Neuron (in vitro differentiated cells): Measurements from ENCODE around the gene DUSP14.

ENCODE experiments used
- H2AFZ ChIP-seq: one replicate; pipeline ENCODE4 v1.6.1; 2013; ENCODE audit warnings: low read depth, mild to moderate bottlenecking, inconsistent platforms, low read length, moderate library complexity
- H3K27me3 ChIP-seq: one replicate; pipeline ENCODE4 v1.6.1; 2013; ENCODE audit warnings: low read length; ENCODE audit not compliant: insufficient read depth
- H3K36me3 ChIP-seq: one replicate; pipeline ENCODE4 v1.6.1; 2013; ENCODE audit warnings: low read length; ENCODE audit not compliant: insufficient read depth
- H3K4me1 ChIP-seq: one replicate; pipeline ENCODE4 v1.6.1; 2013; ENCODE audit warnings: low read length; ENCODE audit not compliant: insufficient read depth
- H3K4me3 ChIP-seq: 2 replicates; pipeline ENCODE4 v1.5.1; 2013; ENCODE audit warnings: mild to moderate bottlenecking, low read length, moderate library complexity
- H3K9me3 ChIP-seq: one replicate; pipeline ENCODE4 v1.6.1; 2013; ENCODE audit warnings: low read length

The DUSP14 gene

DNA sequence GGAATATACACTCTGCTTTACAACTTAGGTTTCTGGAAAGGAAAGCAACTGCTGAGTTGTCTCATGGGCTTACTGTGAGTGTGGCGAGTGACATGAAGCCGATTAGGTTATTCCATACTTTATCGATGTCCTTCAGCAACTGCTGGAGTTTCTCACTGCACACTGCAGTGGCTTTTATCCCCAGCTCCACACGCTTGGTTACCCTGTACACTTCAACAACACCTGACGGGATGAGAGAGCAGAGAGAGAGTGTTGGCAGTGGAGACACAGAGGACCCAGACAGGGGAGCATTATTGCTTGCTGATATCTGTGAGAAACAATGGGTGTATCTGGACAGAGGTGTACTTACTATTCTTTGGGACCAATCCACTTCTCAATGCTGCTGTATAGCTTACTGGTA lies 46.2 kb downstream of the DUSP14 start:
- H3K4me1 ChIP-seq, result no peaks in the 10 kb centered on the region
- H3K36me3 ChIP-seq, result peaks cover 81% of the 10 kb centered on the region
- no peaks in the 10 kb centered on the region for H3K9me3 ChIP-seq

GRCh38 chr17:37538981-37539659 lies 49.4 kb downstream of the DUSP14 start:
- no peak overlapping the region for H3K4me3 ChIP-seq
- no peaks in the 10 kb centered on the region for H3K27me3 ChIP-seq
- H3K36me3 ChIP-seq, result peaks cover 85% of the 10 kb centered on the region
- no peaks in the 10 kb centered on the region for H3K9me3 ChIP-seq
- H3K4me1 ChIP-seq, result peaks cover 6% of the 10 kb centered on the region
- H2AFZ ChIP-seq, result no peak overlapping the region

More for the DNA sequence above, 46.2 kb downstream of the DUSP14 start:
- Histone ChIP-seq H3K27me3 (no peaks in the 10 kb centered on the region), H3K4me3 (no peak overlapping the region), H2AFZ (no peak overlapping the region)

DNA sequence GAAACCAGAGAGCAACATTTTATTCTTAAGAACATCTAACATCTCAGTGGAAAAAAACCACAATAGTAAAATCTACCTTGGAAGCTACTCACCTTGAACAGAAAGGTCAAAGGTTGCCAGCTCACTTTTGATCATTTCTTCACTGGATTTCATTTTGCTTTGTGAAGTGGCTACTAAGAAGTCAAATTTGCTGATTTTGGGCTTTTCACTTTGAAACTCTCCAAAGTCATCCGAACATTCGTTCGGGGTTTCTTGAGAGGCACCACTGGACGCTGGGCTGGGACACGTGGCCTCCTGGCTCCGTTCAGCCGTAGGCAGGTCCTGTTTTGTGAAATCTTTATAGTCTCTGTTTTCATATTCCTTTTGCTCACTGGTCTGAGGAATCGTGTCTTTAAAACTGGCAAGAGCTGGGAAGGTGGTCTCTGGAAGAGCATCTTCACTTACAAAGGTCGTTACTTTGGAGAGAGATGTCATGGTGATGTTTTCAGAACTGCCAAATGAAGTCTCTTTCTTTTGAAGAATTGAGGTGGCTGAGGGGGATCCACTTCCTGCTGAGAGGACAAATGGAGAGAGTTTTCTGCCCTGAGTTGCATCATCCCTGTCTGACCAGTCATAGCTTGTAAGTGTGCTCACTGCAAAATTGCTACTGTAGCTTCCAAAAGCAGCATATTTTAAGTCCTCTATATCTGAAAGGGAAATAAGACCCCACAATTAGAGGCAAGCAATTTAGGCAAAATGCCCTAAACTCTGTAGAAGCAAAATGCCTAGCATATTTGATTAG lies 52.4 kb downstream of the DUSP14 start:
- Histone ChIP-seq H3K4me3 (no peak overlapping the region), H3K27me3 (no peaks in the 10 kb centered on the region), H3K4me1 (peaks cover 6% of the 10 kb centered on the region), H3K9me3 (no peaks in the 10 kb centered on the region), H3K36me3 (peaks cover 64% of the 10 kb centered on the region), H2AFZ (no peak overlapping the region)

DNA sequence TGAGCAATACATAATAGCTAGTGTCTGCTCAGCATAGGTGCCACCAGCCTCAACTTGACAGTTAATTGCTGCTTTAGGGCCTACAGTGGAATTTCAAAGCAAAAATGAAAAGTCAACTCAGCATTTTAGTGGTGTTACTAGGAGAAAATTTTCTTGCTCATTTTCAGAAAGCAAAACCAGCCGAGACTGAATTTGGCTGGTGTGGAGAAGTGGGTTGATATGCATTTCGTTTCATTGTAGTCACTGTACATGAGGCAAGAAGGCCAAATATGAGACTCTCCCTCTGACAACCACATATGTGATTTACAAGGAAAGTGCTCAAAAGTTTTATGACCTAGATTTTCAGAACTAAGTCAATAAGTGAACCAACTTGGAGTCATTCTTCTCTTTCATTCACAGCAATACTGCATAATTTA lies 54.0 kb downstream of the DUSP14 start:
- no peaks in the 10 kb centered on the region for H3K27me3 ChIP-seq
- no peak overlapping the region for H3K4me3 ChIP-seq
- peaks cover 48% of the 10 kb centered on the region for H3K36me3 ChIP-seq
- H3K4me1 ChIP-seq, result peaks cover 10% of the 10 kb centered on the region
- no peak overlapping the region for H2AFZ ChIP-seq
- H3K9me3 ChIP-seq, result no peaks in the 10 kb centered on the region

DNA sequence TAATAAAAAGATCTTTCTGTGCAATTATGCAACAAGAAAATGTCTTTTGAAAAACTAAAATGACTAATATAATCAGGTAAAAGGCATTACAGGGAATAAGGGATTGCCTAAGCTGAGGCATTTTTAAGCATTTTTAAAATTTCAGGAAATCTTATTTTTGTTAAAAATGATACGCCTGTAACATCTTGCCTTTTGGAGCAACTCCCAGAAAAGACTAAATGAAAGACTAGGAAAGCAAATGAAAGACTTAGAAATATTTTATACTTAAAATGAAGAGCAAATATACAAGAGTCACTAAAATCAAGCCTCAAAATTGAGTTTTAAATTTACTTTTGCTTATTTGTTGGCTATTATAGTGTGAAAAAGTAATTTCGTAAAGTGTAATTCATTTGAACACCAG lies 55.8 kb downstream of the DUSP14 start:
- Histone ChIP-seq H3K4me3 (no peak overlapping the region), H3K36me3 (peaks cover 36% of the 10 kb centered on the region), H3K27me3 (no peaks in the 10 kb centered on the region), H3K9me3 (no peaks in the 10 kb centered on the region), H2AFZ (no peak overlapping the region), H3K4me1 (peaks cover 10% of the 10 kb centered on the region)

DNA sequence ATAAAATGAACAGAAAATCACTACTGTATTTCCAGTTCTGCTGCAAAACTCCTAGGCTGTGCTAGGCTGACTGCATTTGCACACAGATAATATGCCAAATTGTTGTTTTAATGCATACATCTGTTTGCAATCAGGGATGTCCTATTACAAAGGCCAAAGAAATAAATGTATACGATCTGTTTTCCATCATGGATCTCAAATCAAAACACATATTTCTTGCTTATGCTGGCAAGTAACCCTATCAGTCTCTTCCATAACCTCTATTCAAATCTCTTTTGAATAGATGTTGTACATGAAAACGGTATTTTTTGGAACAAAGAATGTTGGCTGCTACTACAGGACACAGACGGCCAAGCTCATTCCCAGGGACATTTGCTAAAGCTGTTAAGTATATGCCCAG lies 56.6 kb downstream of the DUSP14 start:
- Histone ChIP-seq H3K9me3 (no peaks in the 10 kb centered on the region), H3K4me1 (peaks cover 10% of the 10 kb centered on the region)

GRCh38 chr17:37547986-37548385 lies 58.3 kb downstream of the DUSP14 start:
- Histone ChIP-seq H3K4me3 (no peak overlapping the region), H3K4me1 (peaks cover 4% of the 10 kb centered on the region), H2AFZ (no peak overlapping the region), H3K27me3 (no peaks in the 10 kb centered on the region), H3K36me3 (peaks cover 24% of the 10 kb centered on the region), H3K9me3 (no peaks in the 10 kb centered on the region)

More for the DNA sequence above, 56.6 kb downstream of the DUSP14 start:
- Histone ChIP-seq H3K4me3 (no peak overlapping the region), H3K27me3 (no peaks in the 10 kb centered on the region), H2AFZ (no peak overlapping the region), H3K36me3 (peaks cover 29% of the 10 kb centered on the region)

DNA sequence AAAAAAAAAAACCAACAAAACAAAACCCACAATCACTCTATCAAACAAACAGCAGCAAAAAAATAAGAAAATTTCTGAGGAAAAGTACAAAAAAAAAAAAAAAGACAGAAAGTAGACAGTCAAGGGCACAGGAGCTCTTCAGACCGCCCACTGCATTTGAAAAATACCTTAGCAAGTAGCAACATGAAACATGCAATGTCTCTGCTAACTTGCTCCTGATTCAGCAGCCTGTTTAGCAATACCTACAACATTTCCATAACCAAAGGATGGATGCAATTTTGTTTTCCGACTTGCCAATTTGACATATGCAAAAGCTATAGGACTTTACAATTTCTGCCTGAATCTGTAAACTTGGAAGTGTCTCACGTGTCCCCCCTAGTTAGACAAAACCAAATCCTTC lies 62.1 kb downstream of the DUSP14 start:
- H2AFZ ChIP-seq, result no peak overlapping the region
- no peaks in the 10 kb centered on the region for H3K9me3 ChIP-seq
- H3K4me1 ChIP-seq, result peaks cover 4% of the 10 kb centered on the region
- no peaks in the 10 kb centered on the region for H3K27me3 ChIP-seq
- no peak overlapping the region for H3K4me3 ChIP-seq
- H3K36me3 ChIP-seq, result peaks cover 28% of the 10 kb centered on the region

- H3K9me3 ChIP-seq, result no peaks in the 10 kb centered on the region
- H3K27me3 ChIP-seq, result no peaks in the 10 kb centered on the region
- H3K4me1 ChIP-seq, result no peaks in the 10 kb centered on the region
- H3K4me3 ChIP-seq, result no peak overlapping the region
- H3K36me3 ChIP-seq, result peaks cover 43% of the 10 kb centered on the region
- H2AFZ ChIP-seq, result no peak overlapping the region
Measured at GRCh38 chr17:37553401-37553966, 63.8 kb downstream of the DUSP14 start.

GRCh38 chr17:37555386-37555785 lies 65.7 kb downstream of the DUSP14 start:
- Histone ChIP-seq H3K27me3 (no peaks in the 10 kb centered on the region), H3K36me3 (peaks cover 55% of the 10 kb centered on the region), H3K9me3 (no peaks in the 10 kb centered on the region), H3K4me1 (no peaks in the 10 kb centered on the region), H3K4me3 (no peak overlapping the region), H2AFZ (no peak overlapping the region)

DNA sequence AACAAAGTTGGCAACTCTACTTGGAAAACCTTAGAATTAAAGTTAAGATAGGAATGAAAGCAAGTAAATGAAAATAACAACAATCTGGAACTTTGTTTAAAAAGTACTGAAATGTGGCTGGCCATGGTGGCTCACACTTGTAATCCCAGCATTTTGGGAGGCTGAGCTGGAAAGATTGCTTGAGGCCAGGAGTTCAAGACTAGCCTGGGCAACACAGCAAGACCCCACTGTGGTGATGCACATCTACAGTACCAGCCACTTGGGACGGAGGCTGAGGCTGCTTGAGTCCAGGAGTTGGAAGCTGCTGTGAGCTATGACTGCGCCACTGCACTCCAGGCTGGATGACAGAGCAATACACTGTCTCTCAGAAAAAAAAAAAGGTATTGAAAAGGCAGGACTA lies 67.8 kb downstream of the DUSP14 start:
- peaks cover 64% of the 10 kb centered on the region for H3K36me3 ChIP-seq
- H2AFZ ChIP-seq, result no peak overlapping the region
- H3K27me3 ChIP-seq, result no peaks in the 10 kb centered on the region
- H3K4me3 ChIP-seq, result no peak overlapping the region
- H3K9me3 ChIP-seq, result no peaks in the 10 kb centered on the region
- peaks cover 7% of the 10 kb centered on the region for H3K4me1 ChIP-seq

DNA sequence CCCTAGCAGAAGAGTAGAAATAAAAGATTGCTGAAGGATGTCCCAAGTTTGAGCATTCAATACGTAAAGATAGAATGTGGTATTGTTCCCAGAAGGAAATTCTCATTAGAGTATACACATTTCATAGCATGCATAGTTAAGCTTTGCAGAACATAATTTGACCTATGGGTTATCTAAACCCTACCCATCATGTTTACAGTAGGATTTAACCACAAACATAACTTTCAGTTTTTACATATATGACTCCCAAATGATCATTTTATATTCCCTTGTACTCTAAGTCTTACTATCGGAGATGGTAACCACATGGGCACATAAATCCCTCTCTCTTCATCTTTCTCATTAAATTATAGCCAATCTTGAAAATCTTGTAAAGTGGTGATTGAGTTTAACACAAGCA lies 68.6 kb downstream of the DUSP14 start:
- H3K4me1 ChIP-seq, result peaks cover 10% of the 10 kb centered on the region
- H2AFZ ChIP-seq, result no peak overlapping the region
- H3K27me3 ChIP-seq, result no peaks in the 10 kb centered on the region
- peaks cover 56% of the 10 kb centered on the region for H3K36me3 ChIP-seq
- no peaks in the 10 kb centered on the region for H3K9me3 ChIP-seq
- H3K4me3 ChIP-seq, result no peak overlapping the region

GRCh38 chr17:37562016-37562745 lies 72.5 kb downstream of the DUSP14 start:
- peaks cover 3% of the 10 kb centered on the region for H3K9me3 ChIP-seq
- no peak overlapping the region for H2AFZ ChIP-seq
- H3K27me3 ChIP-seq, result no peaks in the 10 kb centered on the region
- H3K4me3 ChIP-seq, result no peak overlapping the region
- H3K36me3 ChIP-seq, result peaks cover 66% of the 10 kb centered on the region
- peaks cover 10% of the 10 kb centered on the region for H3K4me1 ChIP-seq
